H1 (cell line): ENCODE data around the gene ADRB2. TPM values are rescaled to one million over a fixed set of nuclear protein-coding genes. Genes with fewer than 3 reads are reported as not detected.
A peak's percentile ranks its signal among the peaks of the same experiment; 100 is the strongest.

Experiments used
- CTCF ChIA-PET: fragments of 300-600 bp; sonication (Branson Sonifier 250); formaldehyde crosslinking; loops from one replicate; lab custom pipeline; 2021; ENCODE audit not compliant: partially characterized antibody; lab: Charles Lee
- POLR2A ChIA-PET: fragments of 300-600 bp; sonication (Branson Sonifier 250); formaldehyde crosslinking; loops from one replicate; lab custom pipeline; 2021; ENCODE audit warnings: inconsistent platforms; ENCODE audit not compliant: partially characterized antibody; lab: Charles Lee
- DNase-seq, 2 experiments: peaks; one replicate each; pipeline versions ENCODE4 v3.0.0 to v3.0.0-alpha.2; 2010 to 2022; ENCODE audit warnings: low spot score in 2 of 2, low read depth in 1 of 2, mixed read lengths in 1 of 2
- FAIRE-seq: peaks from 2 replicates; lab custom pipeline; 2011; peaks lifted over from hg19 to GRCh38; lab: Jason Lieb, UNC
- H2AFZ ChIP-seq: 2 replicates; pipeline ENCODE4 v1.8.1; 2012; ENCODE audit warnings: low read length, inconsistent platforms
- H2AK5ac ChIP-seq: 2 replicates; pipeline ENCODE4 v1.6.1; 2013; ENCODE audit warnings: low read depth, low read length
- H2BK120ac ChIP-seq: replicated peaks from 2 replicates; pipeline ENCODE3; 2013; ENCODE audit warnings: low read depth, low read length, inconsistent platforms
- H2BK12ac ChIP-seq: 2 replicates; pipeline ENCODE4 v1.6.1; 2013; ENCODE audit warnings: low read depth, low read length
- H2BK15ac ChIP-seq: 2 replicates; pipeline ENCODE4 v1.6.1; 2013; ENCODE audit warnings: low read length
- H2BK20ac ChIP-seq: 2 replicates; pipeline ENCODE4 v1.6.1; 2013; ENCODE audit warnings: low read length
- H2BK5ac ChIP-seq: 2 replicates; pipeline ENCODE4 v1.6.1; 2013; ENCODE audit warnings: low read depth, low read length
- H3K14ac ChIP-seq: 2 replicates; pipeline ENCODE4 v1.6.1; 2013; ENCODE audit warnings: inconsistent platforms; ENCODE audit not compliant: insufficient read length
- H3K18ac ChIP-seq: 2 replicates; pipeline ENCODE4 v1.6.1; 2013; ENCODE audit warnings: low read length; ENCODE audit errors: extremely low read depth
- H3K23ac ChIP-seq: 2 replicates; pipeline ENCODE4 v1.6.1; 2013; ENCODE audit warnings: inconsistent platforms; ENCODE audit not compliant: insufficient read length
- H3K23me2 ChIP-seq: 2 replicates; pipeline ENCODE4 v1.6.1; 2013; ENCODE audit warnings: low read depth, low read length
- H3K27ac ChIP-seq: 2 replicates; pipeline ENCODE4 v1.6.1; 2011; ENCODE audit warnings: low read depth, low read length, inconsistent platforms
- H3K27me3 ChIP-seq, 4 experiments: replicated peaks in 1 of 4; 1 replicate in 1 of 4; 2 replicates in 3 of 4; pipeline versions ENCODE4 v1.6.1 to v1.8.1; 2011 to 2013; ENCODE audit warnings: low read length in 3 of 4, mild to moderate bottlenecking in 3 of 4, inconsistent platforms in 2 of 4, mixed read lengths in 2 of 4, moderate library complexity in 1 of 4; ENCODE audit not compliant: control insufficient read depth in 3 of 4, insufficient read depth in 3 of 4; ENCODE audit errors: extremely low read depth in 1 of 4
- H3K36me3 ChIP-seq, 4 experiments: 2 replicates each; pipeline versions ENCODE4 v1.6.1 to v1.8.1; 2011 to 2013; ENCODE audit warnings: mild to moderate bottlenecking in 4 of 4, low read length in 3 of 4, moderate library complexity in 2 of 4, control low read depth in 1 of 4, inconsistent platforms in 1 of 4; ENCODE audit not compliant: insufficient read depth in 4 of 4, control insufficient read depth in 2 of 4
- H3K4ac ChIP-seq: replicated peaks from 2 replicates; pipeline ENCODE3; 2013; ENCODE audit warnings: low read length, low read depth, mixed read lengths, inconsistent platforms; ENCODE audit not compliant: insufficient read length
- H3K4me1 ChIP-seq, 4 experiments: replicated peaks in 1 of 4; 1 replicate in 1 of 4; 2 replicates in 3 of 4; pipeline versions ENCODE4 v1.6.1 to v1.8.1; 2011 to 2013; ENCODE audit warnings: low read length in 3 of 4, inconsistent platforms in 2 of 4, mixed read lengths in 1 of 4; ENCODE audit not compliant: insufficient read depth in 4 of 4, control insufficient read depth in 3 of 4
- H3K4me2 ChIP-seq, 2 experiments: 2 replicates each; pipeline versions ENCODE4 v1.6.1 to v1.8.1; 2011 to 2013; ENCODE audit warnings: low read depth in 2 of 2, low read length in 2 of 2, control low read depth in 1 of 2, inconsistent platforms in 1 of 2, mild to moderate bottlenecking in 1 of 2; ENCODE audit not compliant: insufficient read depth in 1 of 2
- H3K4me3 ChIP-seq, 4 experiments: fragments of 200-600, 300-600 bp in 1 of 4; sonication (generic), shearing (Covaris generic), sonication (Bioruptor Twin) in 1 of 4; 2 replicates each; pipeline versions ENCODE4 v1.5.1 to v1.8.1; 2011 to 2016; ENCODE audit warnings: low read length in 4 of 4, low read depth in 3 of 4, control low read depth in 2 of 4, inconsistent platforms in 2 of 4, mild to moderate bottlenecking in 2 of 4, mixed read lengths in 1 of 4, moderate library complexity in 1 of 4; ENCODE audit not compliant: insufficient read depth in 2 of 4; ENCODE audit errors: extremely low read depth in 1 of 4
- H3K56ac ChIP-seq: replicated peaks from 2 replicates; pipeline ENCODE3; 2013; ENCODE audit warnings: low read depth, mild to moderate bottlenecking, mixed read lengths, low read length, inconsistent platforms; ENCODE audit not compliant: insufficient read length
- H3K79me1 ChIP-seq: 2 replicates; pipeline ENCODE4 v1.6.1; 2013; ENCODE audit warnings: low read depth, low read length, control low read depth
- H3K79me2 ChIP-seq, 2 experiments: 2 replicates each; pipeline versions ENCODE4 v1.6.1 to v1.8.1; 2012 to 2013; ENCODE audit warnings: low read length in 2 of 2, mild to moderate bottlenecking in 2 of 2, inconsistent platforms in 1 of 2; ENCODE audit not compliant: insufficient read depth in 2 of 2, control insufficient read depth in 1 of 2
- H3K9ac ChIP-seq, 4 experiments: replicated peaks in 1 of 4; 1 replicate in 1 of 4; 2 replicates in 3 of 4; pipeline versions ENCODE4 v1.6.1 to v1.8.1; 2011 to 2013; ENCODE audit warnings: low read depth in 3 of 4, low read length in 3 of 4, control low read depth in 2 of 4, mild to moderate bottlenecking in 2 of 4, moderate library complexity in 2 of 4, inconsistent platforms in 1 of 4; ENCODE audit errors: extremely low read depth in 1 of 4
- H3K9me3 ChIP-seq, 2 experiments: 2 replicates each; pipeline versions ENCODE4 v1.6.1 to v1.8.1; 2012 to 2013; ENCODE audit warnings: mild to moderate bottlenecking in 2 of 2, moderate library complexity in 2 of 2, control low read depth in 1 of 2, inconsistent platforms in 1 of 2, low read depth in 1 of 2, low read length in 1 of 2, mixed read lengths in 1 of 2; ENCODE audit not compliant: insufficient read depth in 2 of 2
- H4K20me1 ChIP-seq, 2 experiments: replicated peaks in 1 of 2; 2 replicates each; pipeline versions ENCODE3 to v1.8.1; 2011 to 2013; ENCODE audit warnings: inconsistent platforms in 2 of 2, low read length in 2 of 2, mild to moderate bottlenecking in 1 of 2; ENCODE audit not compliant: insufficient read depth in 2 of 2, control insufficient read depth in 1 of 2
- H4K5ac ChIP-seq: 2 replicates; pipeline ENCODE4 v1.6.1; 2013; ENCODE audit warnings: low read length, low read depth, mixed read lengths, inconsistent platforms; ENCODE audit not compliant: insufficient read length
- H4K8ac ChIP-seq: 2 replicates; pipeline ENCODE4 v1.8.0; 2013; ENCODE audit warnings: mild to moderate bottlenecking, moderate library complexity, low read length, inconsistent platforms; ENCODE audit not compliant: insufficient read depth; ENCODE audit errors: extremely low read depth
- H4K91ac ChIP-seq: replicated peaks from 2 replicates; pipeline ENCODE3; 2013; ENCODE audit warnings: low read length, mixed read lengths, inconsistent platforms; ENCODE audit not compliant: insufficient read length
- BACH1 ChIP-seq: IDR thresholded peaks from 2 replicates; pipeline ENCODE4 v1.6.1; 2012; ENCODE audit warnings: low read length, improper control_type of control experiment
- CBX5 ChIP-seq: fragments of 300-800, 300-1000 bp; sonication (generic); IDR thresholded peaks from 2 replicates; pipeline ENCODE4 v1.7.1; 2016; ENCODE audit warnings: antibody characterized with exemption, low read length, low read depth
- EGR1 ChIP-seq: IDR thresholded peaks from 2 replicates; pipeline ENCODE4 v1.6.1; 2011; ENCODE audit warnings: low read depth, low read length, borderline replicate concordance
- HDAC6 ChIP-seq: IDR thresholded peaks from one replicate; pipeline ENCODE4 v1.7.1; 2012; ENCODE audit warnings: low read depth, mild to moderate bottlenecking, inconsistent platforms, low read length, moderate library complexity
- MAFK ChIP-seq: IDR thresholded peaks from 2 replicates; pipeline ENCODE4 v1.6.1; 2012; ENCODE audit warnings: low read depth, mild to moderate bottlenecking, improper control_type of control experiment, low read length
- POU5F1 ChIP-seq: IDR thresholded peaks from 2 replicates; pipeline ENCODE4 v1.6.1; 2011; ENCODE audit warnings: low read depth, mild to moderate bottlenecking, low read length, moderate library complexity
- RNF2 ChIP-seq: fragments of 200-900, 300-1000 bp; sonication (generic); IDR thresholded peaks from 2 replicates; pipeline ENCODE4 v1.7.1; 2016; ENCODE audit warnings: borderline replicate concordance, low read depth, mild to moderate bottlenecking, antibody characterized with exemption, low read length; ENCODE audit not compliant: poor library complexity, severe bottlenecking; ENCODE audit errors: missing control alignments
- TCF12 ChIP-seq: IDR thresholded peaks from 2 replicates; pipeline ENCODE4 v1.6.1; 2011; ENCODE audit warnings: low read depth, mild to moderate bottlenecking, low read length
- YY1 ChIP-seq: IDR thresholded peaks from 2 replicates; pipeline ENCODE4 v1.6.1; 2011; ENCODE audit warnings: low read depth, mild to moderate bottlenecking, low read length
- WGBS, 2 experiments: shearing (Covaris generic) in 1 of 2; methylation state at CpG; one replicate each; pipeline versions ENCODE4 v1.1.6 to v1.1.7; 2013 to 2015; ENCODE audit warnings: low lambda C conversion rate in 2 of 2, mixed read lengths in 2 of 2, inconsistent platforms in 1 of 2, low coverage in 1 of 2, missing lambda C conversion rate in 1 of 2; ENCODE audit not compliant: insufficient replicate concordance in 2 of 2, insufficient coverage in 1 of 2, insufficient read length in 1 of 2; ENCODE audit errors: extremely low coverage in 1 of 2, missing lambda C conversion rate in 1 of 2; 5-methylcytosine and 5-hydroxymethylcytosine counted together
- polyA plus RNA-seq, 7 experiments: library from polyadenylated mRNA; depleted of rRNA in 3 of 7; stranded (reverse) in 5 of 7; unstranded in 2 of 7; fragments of >200 nt in 5 of 7; fragments of 200-250 nt in 2 of 7; gene quantifications; 1 replicate in 5 of 7; 2 replicates in 1 of 7; 4 replicates in 1 of 7; pipeline versions ENCODE4 v1.2.1 to v1.2.3, GENCODE V29; 2011 to 2013; ENCODE audit warnings: missing spikeins in 2 of 7, mixed read lengths in 2 of 7
- total RNA-seq: library from RNA; stranded (reverse); fragmentation: NEBNext Ultra II Directional; extraction: Animal tissue kit (Norgen Biotek cat#: 25700); gene quantifications from 2 replicates; pipeline ENCODE4 v1.2.1, GENCODE V29; 2021
- TF ChIP-seq, protein P1 (sequence below), 3 experiments: IDR thresholded peaks; 1 replicate in 2 of 3; 2 replicates in 1 of 3; pipeline versions ENCODE4 v1.5.1 to v1.6.1; 2011; ENCODE audit warnings: low read length in 3 of 3, mild to moderate bottlenecking in 3 of 3, inconsistent platforms in 2 of 3, low read depth in 1 of 3, moderate library complexity in 1 of 3; ENCODE audit not compliant: insufficient read depth in 1 of 3; ENCODE audit errors: control extremely low read depth in 1 of 3

ADRB2 gene
- total and polyA plus RNA-seq, 2 of the 8 experiments (the other 6 are each of a cell fraction or from before 2014, with no cell fraction given), result 0.65 to 0.77 TPM

- no peak overlapping the region for H3K4ac ChIP-seq
- H3K4me1 ChIP-seq, result no peaks in the 10 kb centered on the region
- H2BK5ac ChIP-seq, result no peak overlapping the region
- no peak overlapping the region for H3K9ac ChIP-seq
- H3K23me2 ChIP-seq, result no peaks in the 10 kb centered on the region
- FAIRE-seq, result no peak
- H3K56ac ChIP-seq, result no peak overlapping the region
- WGBS, 2 experiments, result 85% methylated on average over 7 of the region's 7 CpGs; no CpG with 5 or more reads in 1 of the 2 experiments
- no peaks in the 10 kb centered on the region for H3K9me3 ChIP-seq
- H2BK15ac ChIP-seq, result no peak overlapping the region
- no peaks in the 10 kb centered on the region for H4K20me1 ChIP-seq
- no peak overlapping the region for H2BK120ac ChIP-seq
- no peak overlapping the region for H2BK20ac ChIP-seq
- POLR2A ChIA-PET, result no interaction called here
- no peak for DNase-seq
- H3K27me3 ChIP-seq, result no peaks in the 10 kb centered on the region
- no peak overlapping the region for H3K18ac ChIP-seq
- CTCF ChIA-PET, result interaction anchor here (0.8 to 5.1 kb wide), 8 partner anchors 14 to 191 kb away, joined by 3 to 21 read pairs (median 5); no protein-coding TSS in a partner anchor
- H4K5ac ChIP-seq, result no peak overlapping the region
- no peak overlapping the region for H3K4me2 ChIP-seq
- H3K36me3 ChIP-seq, result no peaks in the 10 kb centered on the region
- H4K8ac ChIP-seq, result no peak overlapping the region
- no peak overlapping the region for H3K23ac ChIP-seq
- no peak overlapping the region for H3K27ac ChIP-seq
- H4K91ac ChIP-seq, result no peak overlapping the region
- no peak overlapping the region for H2AFZ ChIP-seq
- H3K14ac ChIP-seq, result no peak overlapping the region
- H3K79me1 ChIP-seq, result no peaks in the 10 kb centered on the region
- H3K4me3 ChIP-seq, result no peak overlapping the region
- no peak overlapping the region for H2BK12ac ChIP-seq
- no peak overlapping the region for H2AK5ac ChIP-seq
- H3K79me2 ChIP-seq, result no peaks in the 10 kb centered on the region
- no peak for TF ChIP-seq BACH1
- TF ChIP-seq EGR1, result no peak
- TF ChIP-seq RNF2, result no peak
- no peak for TF ChIP-seq YY1
- no peak for TF ChIP-seq MAFK
- no peak for TF ChIP-seq CBX5
- TF ChIP-seq HDAC6, result no peak
- TF ChIP-seq, protein P1, sequence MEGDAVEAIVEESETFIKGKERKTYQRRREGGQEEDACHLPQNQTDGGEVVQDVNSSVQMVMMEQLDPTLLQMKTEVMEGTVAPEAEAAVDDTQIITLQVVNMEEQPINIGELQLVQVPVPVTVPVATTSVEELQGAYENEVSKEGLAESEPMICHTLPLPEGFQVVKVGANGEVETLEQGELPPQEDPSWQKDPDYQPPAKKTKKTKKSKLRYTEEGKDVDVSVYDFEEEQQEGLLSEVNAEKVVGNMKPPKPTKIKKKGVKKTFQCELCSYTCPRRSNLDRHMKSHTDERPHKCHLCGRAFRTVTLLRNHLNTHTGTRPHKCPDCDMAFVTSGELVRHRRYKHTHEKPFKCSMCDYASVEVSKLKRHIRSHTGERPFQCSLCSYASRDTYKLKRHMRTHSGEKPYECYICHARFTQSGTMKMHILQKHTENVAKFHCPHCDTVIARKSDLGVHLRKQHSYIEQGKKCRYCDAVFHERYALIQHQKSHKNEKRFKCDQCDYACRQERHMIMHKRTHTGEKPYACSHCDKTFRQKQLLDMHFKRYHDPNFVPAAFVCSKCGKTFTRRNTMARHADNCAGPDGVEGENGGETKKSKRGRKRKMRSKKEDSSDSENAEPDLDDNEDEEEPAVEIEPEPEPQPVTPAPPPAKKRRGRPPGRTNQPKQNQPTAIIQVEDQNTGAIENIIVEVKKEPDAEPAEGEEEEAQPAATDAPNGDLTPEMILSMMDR (IDR thresholded peaks at IDR 0.05; ENCODE audit: control extremely low read depth in 1 of 3, insufficient read depth in 1 of 3, low read depth in 1 of 3, low read length in 3 of 3), result 0 out of 4 replicates have a peak, but pooled peaks of 1 of the 3 experiments have one; percentile 3
- TF ChIP-seq POU5F1, result no peak
- no peak for TF ChIP-seq TCF12
Observed at GRCh38 chr5:148844433-148845280, 18.2 kb downstream of the ADRB2 start.
